BJ (cell line): ENCODE data around the gene TAS2R31. TPM values are rescaled to one million over a fixed set of nuclear protein-coding genes. Genes with fewer than 3 reads are reported as not detected.

Experiments used
- CTCF ChIA-PET: fragments of 350-600 bp; formaldehyde crosslinking; extraction: SDS; loops from one replicate; lab custom pipeline; 2021; ENCODE audit warnings: antibody characterized with exemption, inconsistent platforms; lab: Yijun Ruan, JAX
- POLR2A ChIA-PET: fragments of 300-600 bp; sonication (Branson Sonifier 250); formaldehyde crosslinking; extraction: SDS; loops from one replicate; lab custom pipeline; 2021; ENCODE audit warnings: antibody characterized with exemption; lab: Charles Lee
- DNase-seq: peaks from one replicate; pipeline ENCODE4 v3.0.0-alpha.2; 2011; ENCODE audit warnings: low read depth
- H3K27me3 ChIP-seq: 2 replicates; pipeline ENCODE4 v1.6.0; 2011; ENCODE audit warnings: low read length; ENCODE audit not compliant: control insufficient read depth, insufficient read depth
- H3K36me3 ChIP-seq: 2 replicates; pipeline ENCODE4 v1.5.1; 2011; ENCODE audit warnings: low read length; ENCODE audit not compliant: control insufficient read depth, insufficient read depth
- H3K4me3 ChIP-seq: 2 replicates; pipeline ENCODE4 v1.5.1; 2011; ENCODE audit warnings: low read depth, mild to moderate bottlenecking, control low read depth, low read length
- CTCF ChIP-seq: IDR thresholded peaks from 2 replicates; pipeline ENCODE4 v1.5.1; 2011; ENCODE audit warnings: low read depth, mild to moderate bottlenecking, control low read depth, inconsistent platforms, low read length, moderate library complexity; ENCODE audit not compliant: insufficient read depth
- polyA plus RNA-seq: library from polyadenylated mRNA; depleted of rRNA; stranded (reverse); fragments of >200 nt; gene quantifications from 2 replicates; pipeline ENCODE4 v1.2.3, GENCODE V29; 2011; rRNA removed

Gene TAS2R31
- polyA plus RNA-seq, 1 experiment: 0.29 TPM

- no peaks in the 10 kb centered on the region for H3K27me3 ChIP-seq
- POLR2A ChIA-PET: no interaction called here
- no peaks in the 10 kb centered on the region for H3K36me3 ChIP-seq
- CTCF ChIA-PET: no interaction called here
- TF ChIP-seq CTCF: no peak
- no peak for DNase-seq
- no peak overlapping the region for H3K4me3 ChIP-seq
These were observed 49.0 kb downstream of the TAS2R31 start for GRCh38 chr12:10982244-10982643.

Other genes with a start within 250 kb of the TAS2R31 start
- not detected in 2 replicates for gene TAS2R7, start 228.8 kb downstream of the TAS2R31 start, polyA plus RNA-seq
- gene TAS2R8, start 224.1 kb downstream of the TAS2R31 start, polyA plus RNA-seq: not detected in 2 replicates
- not detected in 2 replicates for gene TAS2R9, start 221.2 kb downstream of the TAS2R31 start, polyA plus RNA-seq
- 0.07 and 0.17 TPM in 2 replicates for gene TAS2R10, start 205.0 kb downstream of the TAS2R31 start, polyA plus RNA-seq
- 2.6 and 4.2 TPM in 2 replicates for gene PRR4, start 181.9 kb downstream of the TAS2R31 start, polyA plus RNA-seq
- gene PRH1, start 147.2 kb downstream of the TAS2R31 start, polyA plus RNA-seq: 3.0 and 3.4 TPM in 2 replicates
- 0.10 TPM in 1 of 2 replicates, not detected in the other for gene TAS2R13, start 121.8 kb downstream of the TAS2R31 start, polyA plus RNA-seq
- 0.18 TPM in 1 of 2 replicates, not detected in the other for gene PRH2, start 102.2 kb downstream of the TAS2R31 start, polyA plus RNA-seq
- 0.56 and 1.3 TPM in 2 replicates for gene TAS2R14, start 92.1 kb downstream of the TAS2R31 start, polyA plus RNA-seq
- gene TAS2R50, start 44.5 kb downstream of the TAS2R31 start, polyA plus RNA-seq: 0.12 TPM in 1 of 2 replicates, not detected in the other
- 0.29 and 0.64 TPM in 2 replicates for gene TAS2R20, start 33.1 kb downstream of the TAS2R31 start, polyA plus RNA-seq
- gene TAS2R19, start 8.8 kb downstream of the TAS2R31 start, polyA plus RNA-seq: 0.33 and 0.48 TPM in 2 replicates
- 0.09 and 0.11 TPM in 2 replicates for gene TAS2R46, start 30.9 kb upstream of the TAS2R31 start, polyA plus RNA-seq
- not detected in 2 replicates for gene TAS2R43, start 60.9 kb upstream of the TAS2R31 start, polyA plus RNA-seq
- gene TAS2R30, start 103.2 kb upstream of the TAS2R31 start, polyA plus RNA-seq: 0.04 and 0.15 TPM in 2 replicates
- gene SMIM10L1, start 139.8 kb upstream of the TAS2R31 start, polyA plus RNA-seq: 3.2 and 4.8 TPM in 2 replicates
- not detected in 2 replicates for gene TAS2R42, start 155.5 kb upstream of the TAS2R31 start, polyA plus RNA-seq
- gene PRB3, start 238.3 kb upstream of the TAS2R31 start, polyA plus RNA-seq: not detected in 2 replicates